Spleen (tissue), 13 donors: ENCODE measurements around the gene SRP68. TPM values are rescaled to one million over a fixed set of nuclear protein-coding genes. Genes with fewer than 3 reads are reported as not detected.
A peak's percentile ranks its signal among the peaks of the same experiment; 100 is the strongest.

Source experiments
- DNase-seq: peaks from one replicate; pipeline ENCODE4 v3.0.0-alpha.2; 2020
- H3K27ac ChIP-seq, 8 donors: fragments of 200-600 bp; sonication (generic) in 7 of 8; 1 replicate in 4 of 8; 2 replicates in 4 of 8; pipeline versions ENCODE4 v1.5.0 to v1.8.0; 2016 to 2021; ENCODE audit warnings: inconsistent platforms in 4 of 8, mild to moderate bottlenecking in 4 of 8, moderate library complexity in 1 of 8
- H3K27me3 ChIP-seq, 7 donors: fragments of 200-600 bp; sonication (generic) in 6 of 7; replicated peaks in 1 of 7; 1 replicate in 4 of 7; 2 replicates in 3 of 7; pipeline versions ENCODE4 v1.5.0 to v1.8.0; 2016 to 2021; ENCODE audit warnings: inconsistent platforms in 3 of 7, mild to moderate bottlenecking in 1 of 7
- H3K36me3 ChIP-seq, 6 donors: fragments of 200-600 bp; sonication (generic) in 5 of 6; 1 replicate in 4 of 6; 2 replicates in 2 of 6; pipeline versions ENCODE4 v1.5.0 to v1.8.0; 2016 to 2021; ENCODE audit warnings: inconsistent platforms in 2 of 6
- H3K4me1 ChIP-seq, 6 donors: fragments of 200-600 bp; sonication (generic) in 5 of 6; 1 replicate in 3 of 6; 2 replicates in 3 of 6; pipeline versions ENCODE4 v1.5.0 to v1.8.0; 2016 to 2021; ENCODE audit warnings: inconsistent platforms in 3 of 6
- H3K4me3 ChIP-seq, 8 donors: fragments of 200-600 bp; sonication (generic) in 7 of 8; 1 replicate in 4 of 8; 2 replicates in 4 of 8; pipeline versions ENCODE4 v1.5.0 to v1.8.0; 2016 to 2021; ENCODE audit warnings: inconsistent platforms in 4 of 8, mild to moderate bottlenecking in 4 of 8, moderate library complexity in 2 of 8
- H3K9me3 ChIP-seq, 8 donors: fragments of 200-600 bp; sonication (generic) in 7 of 8; 1 replicate in 4 of 8; 2 replicates in 4 of 8; pipeline versions ENCODE4 v1.5.0 to v1.8.0; 2016 to 2021; ENCODE audit warnings: inconsistent platforms in 4 of 8
- POLR2A ChIP-seq, 3 donors: fragments of 450-650 bp; IDR thresholded peaks; one replicate each; pipeline ENCODE4 v1.5.1; 2017; ENCODE audit warnings: antibody characterized with exemption in 3 of 3, mild to moderate bottlenecking in 1 of 3
- POLR2AphosphoS5 ChIP-seq, 3 donors: sonication (generic); formaldehyde crosslinking; IDR thresholded peaks; one replicate each; pipeline ENCODE4 v1.5.1; 2017; ENCODE audit warnings: antibody characterized with exemption in 3 of 3
- WGBS, 5 donors: extraction: QIAGEN DNeasy Blood & Tissue Kit in 3 of 5; methylation state at CpG; one replicate each; pipeline versions ENCODE4 v1.1.5 to v1.1.7; 2013 to 2018; 5-methylcytosine and 5-hydroxymethylcytosine counted together
- intact Hi-C: fragments of 100-400 bp; cut with DNase I; formaldehyde crosslinking; loops from one replicate; pipeline ENCODE4 v1.15.0; 2023; ENCODE audit warnings: low total_unique reads
- long read RNA-seq, 2 donors: transcript quantifications; one replicate each; lab custom pipeline, GENCODE V29; 2026
- polyA plus RNA-seq, 3 donors: library from polyadenylated mRNA; stranded (reverse); fragments of 200-250 nt; gene quantifications; one replicate each; pipeline ENCODE4 v1.2.1, GENCODE V29; 2013
- total RNA-seq, 7 donors: library from RNA; depleted of rRNA in 3 of 7; stranded (reverse); fragments of >200 nt in 3 of 7; fragmentation: NEBNext Ultra II Directional in 4 of 7; extraction: Animal tissue kit (Norgen Biotek cat#: 25700) in 4 of 7; gene quantifications; one replicate each; pipeline versions ENCODE4 v1.1.0 to v1.2.1, GENCODE V29; 2016 to 2021
- TF ChIP-seq, protein P1 (sequence below), 11 experiments: fragments of 200-600 bp in 7 of 11; fragments of 450-650 bp in 4 of 11; sonication (generic) in 4 of 11; IDR thresholded peaks in 8 of 11; conservative IDR thresholded peaks in 3 of 11; 1 replicate in 7 of 11; 2 replicates in 4 of 11; pipeline versions ENCODE4 v1.4.0 to v1.8.0; 2016 to 2021; ENCODE audit warnings: antibody characterized with exemption in 11 of 11, inconsistent platforms in 4 of 11, mild to moderate bottlenecking in 1 of 11
- donor health status: healthy with polysubstance abuse.
- donor health status: DM: no; HTN: no; CAD: no; lungs with moderate emphysema.
- donor health status: DM: no; HTN: no; CAD: no.
- donor health status: Bipolar disorder and iron deficiency.
- donor health status: healthy.
- donor health status: DM: no; HTN: no; CAD: no.
- donor health status: DM: yes; HTN: yes; CAD: no.

The SRP68 gene
- total RNA-seq (10 to 100 TPM; 39.4 to 62.0 (median 56.1) TPM), polyA plus RNA-seq (10 to 100 TPM; 24.5 to 40.9 (median 26.8) TPM)
- long read RNA-seq, donor 1, partial matches to known transcripts, result 0 of 5 reads
- long read RNA-seq, donor 1, other reads (novel, unspliced or antisense), result 0 of 5 reads
- long read RNA-seq, donor 2, transcript SRP68-201 (16 exons, 2,649 nt), result major isoform, 17 of 17 reads
- long read RNA-seq, donor 2, partial matches to known transcripts, result 0 of 17 reads
- long read RNA-seq, donor 2, other reads (novel, unspliced or antisense), result 0 of 17 reads

- H3K4me1 ChIP-seq, result peaks cover 43 to 83% (median 67%) of the 10 kb centered on the region in 6 donors
- no peaks in the 10 kb centered on the region for H3K9me3 ChIP-seq
- H3K36me3 ChIP-seq, result peaks cover 0 to 31% (median 17%) of the 10 kb centered on the region in 6 donors
- 0 to 1% (median 0%) methylated on average over 32 to 57 of the region's 57 CpGs for WGBS, 5 donors
- TF ChIP-seq, protein P1, sequence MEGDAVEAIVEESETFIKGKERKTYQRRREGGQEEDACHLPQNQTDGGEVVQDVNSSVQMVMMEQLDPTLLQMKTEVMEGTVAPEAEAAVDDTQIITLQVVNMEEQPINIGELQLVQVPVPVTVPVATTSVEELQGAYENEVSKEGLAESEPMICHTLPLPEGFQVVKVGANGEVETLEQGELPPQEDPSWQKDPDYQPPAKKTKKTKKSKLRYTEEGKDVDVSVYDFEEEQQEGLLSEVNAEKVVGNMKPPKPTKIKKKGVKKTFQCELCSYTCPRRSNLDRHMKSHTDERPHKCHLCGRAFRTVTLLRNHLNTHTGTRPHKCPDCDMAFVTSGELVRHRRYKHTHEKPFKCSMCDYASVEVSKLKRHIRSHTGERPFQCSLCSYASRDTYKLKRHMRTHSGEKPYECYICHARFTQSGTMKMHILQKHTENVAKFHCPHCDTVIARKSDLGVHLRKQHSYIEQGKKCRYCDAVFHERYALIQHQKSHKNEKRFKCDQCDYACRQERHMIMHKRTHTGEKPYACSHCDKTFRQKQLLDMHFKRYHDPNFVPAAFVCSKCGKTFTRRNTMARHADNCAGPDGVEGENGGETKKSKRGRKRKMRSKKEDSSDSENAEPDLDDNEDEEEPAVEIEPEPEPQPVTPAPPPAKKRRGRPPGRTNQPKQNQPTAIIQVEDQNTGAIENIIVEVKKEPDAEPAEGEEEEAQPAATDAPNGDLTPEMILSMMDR (IDR thresholded peaks at IDR 0.05 in 8 of 11, conservative IDR thresholded peaks at IDR 0.05 in 3 of 11), result no peak
- TF ChIP-seq POLR2A (IDR thresholded peaks at IDR 0.05), result no peak
- peak; percentile 88 to 90 (median 88) for TF ChIP-seq POLR2AphosphoS5 (IDR thresholded peaks at IDR 0.05)
- H3K4me3 ChIP-seq, result peak within 1 kb of the TSS; percentile 60 to 89 (median 70)
- DNase-seq, result peak; percentile 98
- intact Hi-C loops, result no loop called here
- peak within 1 kb of the TSS; percentile 71 to 85 (median 82) for H3K27ac ChIP-seq
- H3K27me3 ChIP-seq, result peaks cover 16 to 41% (median 39%) of the 10 kb centered on the region in 7 donors
These were observed at the start of gene SRP68 for GRCh38 chr17:76072148-76072858. TSS of gene SRP68 (minus strand) at chr17:76072517. CDS start at chr17:76072491, 26 bp downstream.

- H3K36me3 ChIP-seq, result no peaks in the 10 kb centered on the region
- H3K4me1 ChIP-seq, result peaks cover 5 to 25% (median 16%) of the 10 kb centered on the region in 6 donors
- H3K4me3 ChIP-seq, result peak overlapping the region in 7 of 8 donors; percentile 18 to 68 (median 36)
- H3K27ac ChIP-seq, result peak overlapping the region in 6 of 8 donors; percentile 36 to 69 (median 58)
- TF ChIP-seq POLR2A (IDR thresholded peaks at IDR 0.05), result no peak
- peak in 1 of 3 donors; percentile 6 for TF ChIP-seq POLR2AphosphoS5 (IDR thresholded peaks at IDR 0.05)
- intact Hi-C loops, result loop anchor here (5.0 kb wide), 1 partner anchor 60 kb away; no protein-coding TSS in a partner anchor
- no peaks in the 10 kb centered on the region for H3K9me3 ChIP-seq
- DNase-seq, result peak; percentile 82
- H3K27me3 ChIP-seq, result peaks cover 0 to 5% (median 0%) of the 10 kb centered on the region in 7 donors
- 18 to 41% (median 28%) methylated on average over 20 to 42 of the region's 42 CpGs for WGBS, 5 donors
These were observed 49.7 kb upstream of the SRP68 start for GRCh38 chr17:76121932-76122430.

GRCh38 chr17:76120658-76121008 lies 48.3 kb upstream of the SRP68 start:
- Histone ChIP-seq H3K4me3 (no peak overlapping the region), H3K9me3 (no peaks in the 10 kb centered on the region), H3K4me1 (peaks cover 5 to 25% (median 16%) of the 10 kb centered on the region in 6 donors), H3K27ac (no peak overlapping the region), H3K36me3 (no peaks in the 10 kb centered on the region), H3K27me3 (peaks cover 0 to 5% (median 0%) of the 10 kb centered on the region in 7 donors)
- WGBS, 5 donors, result 92 to 96% (median 92%) methylated on average over 5 of the region's 5 CpGs
- DNase-seq, result no peak
- intact Hi-C loops, result loop anchor here (5.0 kb wide), 1 partner anchor 62 kb away; no protein-coding TSS in a partner anchor
- TF ChIP-seq POLR2AphosphoS5 (IDR thresholded peaks at IDR 0.05) (no peak), POLR2A (IDR thresholded peaks at IDR 0.05) (no peak)
- TF ChIP-seq, protein P1 (IDR thresholded peaks at IDR 0.05 in 8 of 11, conservative IDR thresholded peaks at IDR 0.05 in 3 of 11), result no peak

DNA sequence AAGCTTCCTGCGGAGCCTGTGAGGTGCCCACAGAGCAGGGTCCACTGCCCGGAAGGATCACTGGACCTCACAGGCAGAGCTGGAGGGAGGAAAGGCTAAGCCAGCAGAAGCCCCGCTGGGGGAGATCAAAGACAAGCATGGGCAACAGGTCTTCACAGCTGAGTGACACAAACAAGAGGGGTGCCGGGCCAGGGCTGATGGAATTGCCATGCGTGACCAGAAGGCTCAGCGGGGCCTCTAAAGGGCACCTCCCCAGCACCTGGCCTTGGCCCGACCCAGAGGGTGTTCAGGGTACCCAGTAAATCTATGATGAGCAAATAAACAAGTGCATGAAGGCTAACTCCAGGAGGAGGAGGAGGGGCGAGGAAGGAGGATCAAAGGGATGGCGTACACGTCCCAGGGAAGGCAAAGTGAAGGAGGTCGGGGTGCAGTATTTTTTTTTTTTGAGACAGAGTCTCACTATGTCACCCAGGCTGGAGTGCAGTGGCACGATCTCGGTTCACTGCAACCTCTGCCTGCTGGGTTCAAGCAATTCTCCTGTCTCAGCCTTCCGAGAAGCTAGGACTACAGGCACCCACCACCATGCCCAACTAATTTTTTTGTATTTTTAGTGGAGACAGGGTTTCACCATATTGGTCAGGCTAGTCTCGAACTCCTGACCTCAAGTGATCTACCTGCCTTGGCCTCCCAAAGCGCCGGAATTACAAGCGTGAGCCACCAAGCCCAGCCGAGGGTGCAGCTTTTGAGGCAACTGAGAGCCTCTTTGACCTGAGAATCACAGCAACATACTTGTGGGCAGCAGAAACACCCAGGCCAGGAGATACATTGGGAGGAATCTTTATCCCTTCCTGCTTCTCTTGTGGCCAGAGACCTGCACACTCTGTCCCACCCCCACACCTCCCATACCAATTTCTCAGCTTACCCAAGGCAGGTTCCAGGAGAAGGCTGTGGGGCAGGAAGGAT lies 47.4 kb upstream of the SRP68 start:
- H3K4me1 ChIP-seq, result peaks cover 5 to 25% (median 16%) of the 10 kb centered on the region in 6 donors
- no peaks in the 10 kb centered on the region for H3K9me3 ChIP-seq
- TF ChIP-seq POLR2AphosphoS5 (IDR thresholded peaks at IDR 0.05) (no peak), POLR2A (IDR thresholded peaks at IDR 0.05) (no peak)
- TF ChIP-seq, protein P1 (IDR thresholded peaks at IDR 0.05 in 8 of 11, conservative IDR thresholded peaks at IDR 0.05 in 3 of 11), result no peak
- H3K27me3 ChIP-seq, result peaks cover 0 to 5% (median 0%) of the 10 kb centered on the region in 7 donors
- WGBS, 5 donors, result 81 to 87% (median 84%) methylated on average over 19 of the region's 19 CpGs
- no peak overlapping the region for H3K27ac ChIP-seq
- no peaks in the 10 kb centered on the region for H3K36me3 ChIP-seq
- intact Hi-C loops, result loop anchor here (2.0 to 5.0 kb wide), 2 partner anchors 63 to 161 kb away; no protein-coding TSS in a partner anchor
- no peak for DNase-seq
- no peak overlapping the region for H3K4me3 ChIP-seq
